HepG2 (cell line): ENCODE measurements around the gene GABBR2. TPM values are rescaled to one million over a fixed set of nuclear protein-coding genes. Genes with fewer than 3 reads are reported as not detected.

ENCODE experiments used
- ATAC-seq: fragments of 200-7000 bp; cut with Tn5 transposase; 3 replicates; pipeline ENCODE4 v1.9.1; 2020; ENCODE audit warnings: mild to moderate bottlenecking, moderate library complexity
- BruUV-seq: library from RNA; stranded (reverse); fragments of 400-500 nt; replicated peaks from 2 replicates; lab custom pipeline; 2021; lab: Mats Ljungman, UMichigan
- CTCF ChIA-PET: fragments of 300-600 bp; formaldehyde crosslinking; extraction: SDS; loops from one replicate; lab custom pipeline; 2021; ENCODE audit warnings: low total read pairs, inconsistent platforms, low intra/inter-chr PET ratio; lab: Yijun Ruan, JAX
- POLR2A ChIA-PET: fragments of 350-600 bp; sonication (Branson Sonifier 250); formaldehyde crosslinking; loops from one replicate; lab custom pipeline; 2020; ENCODE audit warnings: antibody characterized with exemption, inconsistent platforms; lab: Yijun Ruan, JAX
- DNase-seq: peaks from one replicate; pipeline ENCODE4 v3.0.0-alpha.2; 2015; ENCODE audit warnings: low spot score
- FAIRE-seq: peaks from 3 replicates; lab custom pipeline; 2011; peaks lifted over from hg19 to GRCh38; lab: Jason Lieb, UNC
- H2AFZ ChIP-seq: one replicate; pipeline ENCODE4 v1.6.1; 2011; ENCODE audit warnings: low read length, inconsistent platforms
- H3K27ac ChIP-seq: fragments of 300-600 bp; 3 replicates; pipeline ENCODE4 v1.8.0; 2011; ENCODE audit warnings: mixed run types, mild to moderate bottlenecking, mixed read lengths, low read length, inconsistent platforms; ENCODE audit not compliant: insufficient read depth; ENCODE audit errors: extremely low read length
- H3K27me3 ChIP-seq, 2 experiments: fragments of 200-600 bp in 1 of 2; 2 replicates in 1 of 2; 3 replicates in 1 of 2; pipeline versions ENCODE4 v1.6.0 to v1.8.0; 2011; ENCODE audit warnings: low read length in 2 of 2, mild to moderate bottlenecking in 2 of 2, moderate library complexity in 2 of 2, inconsistent platforms in 1 of 2; ENCODE audit not compliant: insufficient read depth in 2 of 2, control insufficient read depth in 1 of 2
- H3K36me3 ChIP-seq, 2 experiments: fragments of 200-600 bp in 1 of 2; replicated peaks in 1 of 2; 2 replicates in 1 of 2; 3 replicates in 1 of 2; pipeline versions ENCODE4 v1.5.1 to v1.8.0; 2011; ENCODE audit warnings: low read length in 2 of 2, inconsistent platforms in 1 of 2; ENCODE audit not compliant: insufficient read depth in 2 of 2, control insufficient read depth in 1 of 2
- H3K4me1 ChIP-seq: 2 replicates; pipeline ENCODE4 v1.5.1; 2012; ENCODE audit warnings: low read length, inconsistent platforms; ENCODE audit not compliant: insufficient read depth
- H3K4me2 ChIP-seq: 2 replicates; pipeline ENCODE4 v1.6.0; 2011; ENCODE audit warnings: low read depth, low read length, inconsistent platforms
- H3K4me3 ChIP-seq, 3 experiments: fragments of 200-600 bp in 1 of 3; sonication (generic), shearing (Covaris generic) in 1 of 3; replicated peaks in 1 of 3; 2 replicates each; pipeline ENCODE4 v1.5.1; 2011 to 2016; ENCODE audit warnings: low read length in 3 of 3, inconsistent platforms in 2 of 3, low read depth in 2 of 3, mild to moderate bottlenecking in 2 of 3, control low read depth in 1 of 3, mixed read lengths in 1 of 3; ENCODE audit not compliant: insufficient read depth in 1 of 3
- H3K79me2 ChIP-seq: one replicate; pipeline ENCODE4 v1.6.1; 2011; ENCODE audit warnings: low read length, inconsistent platforms; ENCODE audit not compliant: insufficient read depth
- H3K9ac ChIP-seq: 2 replicates; pipeline ENCODE4 v1.6.0; 2011; ENCODE audit warnings: mild to moderate bottlenecking, low read depth, low read length, inconsistent platforms; ENCODE audit not compliant: insufficient read depth
- H3K9me3 ChIP-seq: 2 replicates; pipeline ENCODE4 v1.5.1; 2012; ENCODE audit warnings: mild to moderate bottlenecking, low read length
- H4K20me1 ChIP-seq: 2 replicates; pipeline ENCODE4 v1.6.0; 2011; ENCODE audit warnings: inconsistent platforms, mild to moderate bottlenecking, low read length, moderate library complexity; ENCODE audit not compliant: insufficient read depth
- CBFB ChIP-seq: sonication (generic); formaldehyde crosslinking; IDR thresholded peaks from 2 replicates; pipeline ENCODE4 v1.4.0; 2020; ENCODE audit warnings: missing genetic modification reagents
- HDAC2 ChIP-seq: sonication (generic); formaldehyde crosslinking; IDR thresholded peaks from 2 replicates; pipeline ENCODE4 v1.4.0; 2020; ENCODE audit warnings: missing genetic modification reagents
- KMT2A ChIP-seq: sonication (generic); formaldehyde crosslinking; IDR thresholded peaks from 2 replicates; pipeline ENCODE4 v1.4.0; 2020; ENCODE audit warnings: missing genetic modification reagents
- MEIS1 ChIP-seq: sonication (generic); formaldehyde crosslinking; IDR thresholded peaks from 2 replicates; pipeline ENCODE4 v1.9.0; 2021; ENCODE audit warnings: mild to moderate bottlenecking, missing genetic modification reagents, moderate library complexity, borderline replicate concordance
- MTA3 ChIP-seq: sonication (generic); formaldehyde crosslinking; IDR thresholded peaks from 2 replicates; pipeline ENCODE4 v1.4.0; 2020; ENCODE audit warnings: missing genetic modification reagents
- PTBP1 ChIP-seq: fragments of 200-400 bp; formaldehyde crosslinking; IDR thresholded peaks from 2 replicates; pipeline ENCODE4 v1.6.1; 2018; ENCODE audit warnings: low read length, low read depth; ENCODE audit not compliant: poor library complexity, severe bottlenecking
- RBAK ChIP-seq: sonication (generic); formaldehyde crosslinking; IDR thresholded peaks from 2 replicates; pipeline ENCODE4 v1.5.1; 2020; ENCODE audit warnings: mild to moderate bottlenecking, missing genetic modification reagents
- RBM39 ChIP-seq: fragments of 200-400 bp; formaldehyde crosslinking; IDR thresholded peaks from one replicate; pipeline ENCODE4 v1.6.1; 2018; ENCODE audit warnings: antibody characterized with exemption, mild to moderate bottlenecking, low read depth, low read length; ENCODE audit not compliant: poor library complexity, severe bottlenecking
- SMAD9 ChIP-seq: sonication (generic); formaldehyde crosslinking; IDR thresholded peaks from 2 replicates; pipeline ENCODE4 v1.5.1; 2020; ENCODE audit warnings: mild to moderate bottlenecking, missing genetic modification reagents
- SRSF4 ChIP-seq: fragments of 200-400 bp; formaldehyde crosslinking; IDR thresholded peaks from one replicate; pipeline ENCODE4 v1.6.1; 2018; ENCODE audit warnings: mild to moderate bottlenecking, low read depth, low read length, moderate library complexity; ENCODE audit not compliant: poor library complexity, severe bottlenecking
- ZNF549 ChIP-seq: sonication (generic); formaldehyde crosslinking; IDR thresholded peaks from 2 replicates; pipeline ENCODE4 v1.5.0; 2020; ENCODE audit warnings: missing genetic modification reagents
- WGBS: methylation state at CpG from one replicate; pipeline ENCODE4 v1.1.6; 2017; ENCODE audit warnings: low lambda C conversion rate; 5-methylcytosine and 5-hydroxymethylcytosine counted together
- in situ Hi-C: cut with HindIII; loops from 2 replicates; pipeline ENCODE4 v1.10.0; 2017; ENCODE audit warnings: low pct_unique_long_range_greater_than_20kb; ENCODE audit not compliant: extremely low pct_ligation_motif_present
- intact Hi-C: fragments of 100-400 bp; cut with micrococcal nuclease; formaldehyde crosslinking; loops from one replicate; pipeline ENCODE4 v1.10.0; 2022; ENCODE audit not compliant: unreplicated experiment
- polyA plus RNA-seq, 8 experiments: library from polyadenylated mRNA; depleted of rRNA in 3 of 8; stranded (reverse) in 7 of 8; unstranded in 1 of 8; fragments of >200 nt; fragmentation: Illumina TruSeq in 4 of 8; extraction: Trizol in 4 of 8; gene quantifications; 2 replicates each; pipeline versions ENCODE4 v1.2.1 to v1.2.3, GENCODE V29; 2011 to 2016; ENCODE audit warnings: low read depth in 4 of 8, missing spikeins in 1 of 8, mixed read lengths in 1 of 8; ENCODE audit not compliant: insufficient read depth in 1 of 8
- total RNA-seq, 5 experiments: library from RNA; depleted of rRNA; stranded (reverse); fragments of >200 nt; fragmentation: Illumina TruSeq; extraction: Trizol; gene quantifications; 2 replicates each; pipeline ENCODE4 v1.2.3, GENCODE V29; 2016; ENCODE audit warnings: low read depth in 1 of 5
- TF ChIP-seq, protein P1 (sequence below): sonication (generic); formaldehyde crosslinking; IDR thresholded peaks from 2 replicates; pipeline ENCODE4 v1.4.0; 2020; ENCODE audit warnings: missing genetic modification reagents

GABBR2 gene
- total and polyA plus RNA-seq, 2 of the 13 experiments (the other 11 are each of a cell fraction or from before 2014, with no cell fraction given): 0.02 TPM; not detected in 1

DNA sequence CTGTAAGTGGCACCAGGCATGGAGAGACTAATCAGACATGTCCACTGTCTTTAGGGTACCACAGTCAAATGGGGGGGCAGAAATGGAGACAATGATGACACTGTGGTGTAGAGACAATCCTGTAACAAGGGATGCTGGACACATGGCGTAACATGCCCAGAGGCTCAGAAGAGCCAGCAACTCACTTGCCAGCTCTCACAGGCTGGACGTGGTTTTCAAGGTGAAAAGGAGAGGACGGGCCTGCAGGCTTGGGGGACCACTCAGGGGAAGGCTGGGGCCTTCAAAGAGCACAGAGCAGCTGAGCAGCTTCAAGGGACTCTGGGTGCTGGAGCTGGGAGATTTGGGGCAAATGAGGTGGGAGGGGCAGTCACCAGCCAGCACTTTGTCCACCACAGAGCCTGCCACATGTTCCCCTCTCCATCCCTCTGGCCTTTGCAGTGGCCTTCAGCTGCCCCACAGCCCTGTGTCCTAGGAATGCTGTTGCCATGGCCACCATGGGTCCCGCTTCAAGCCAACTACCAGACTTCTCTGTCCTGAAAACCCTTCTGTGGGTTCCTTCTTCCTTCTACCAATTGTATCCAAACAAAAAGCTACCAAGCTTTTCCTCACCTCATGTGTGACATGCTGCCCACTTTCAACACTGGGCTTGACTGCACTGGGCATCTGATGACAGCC, 140.4 kb downstream of the GABBR2 start:
- in situ Hi-C loops (no loop called here), intact Hi-C loops (no loop called here)
- no peak overlapping the region for H3K4me3 ChIP-seq
- no peaks in the 10 kb centered on the region for H3K9me3 ChIP-seq
- H3K9ac ChIP-seq: no peak overlapping the region
- H2AFZ ChIP-seq: no peak overlapping the region
- no peaks in the 10 kb centered on the region for H4K20me1 ChIP-seq
- no peak overlapping the region for H3K27ac ChIP-seq
- H3K4me1 ChIP-seq: no peaks in the 10 kb centered on the region
- H3K27me3 ChIP-seq: peaks cover 1 to 5% of the 10 kb centered on the region in 2 experiments; a peak in 2 of 5 replicates
- ChIA-PET POLR2A (no interaction called here), CTCF (no interaction called here)
- H3K4me2 ChIP-seq: no peak overlapping the region
- BruUV-seq: no TSS peak
- TF ChIP-seq SRSF4: no peak
- no peaks in the 10 kb centered on the region for H3K79me2 ChIP-seq
- FAIRE-seq (no peak), ATAC-seq (no peak), DNase-seq (no peak)
- WGBS: 0% methylated on average over 2 of the region's 4 CpGs
- no peaks in the 10 kb centered on the region for H3K36me3 ChIP-seq

DNA sequence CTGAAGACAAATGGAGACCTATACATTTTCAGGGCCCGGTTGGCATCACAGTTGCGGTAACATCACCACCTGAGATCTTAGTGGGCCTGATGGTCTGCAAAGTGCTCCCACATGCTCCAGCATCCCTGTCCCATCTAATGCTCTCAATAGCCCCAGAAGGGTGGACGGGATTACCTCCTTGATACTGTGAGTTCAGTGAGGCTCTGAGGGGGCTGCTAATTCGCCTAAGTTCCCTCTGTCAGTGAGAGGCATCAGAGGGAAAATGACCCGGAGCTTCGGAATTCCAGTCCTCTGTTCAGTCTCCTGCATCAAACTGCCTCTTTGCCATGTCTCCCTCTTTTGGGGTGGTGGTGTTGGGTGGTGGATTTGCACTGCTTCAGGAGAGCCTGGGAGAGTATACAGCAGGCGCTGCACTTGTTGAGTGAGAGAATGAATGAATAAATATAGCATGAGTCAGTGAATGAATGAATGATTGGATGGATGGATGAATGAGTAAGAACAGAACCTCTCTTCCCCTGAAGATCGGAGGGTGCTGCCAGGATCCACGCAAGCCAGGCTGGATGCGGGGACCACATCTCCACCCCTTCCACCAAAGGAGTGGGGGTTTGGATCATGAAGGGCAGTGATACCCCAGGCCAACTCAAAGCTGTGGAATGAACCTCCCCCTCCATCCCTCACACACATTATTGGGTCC, 141.0 kb downstream of the GABBR2 start:
- DNase-seq: no peak
- no TSS peak for BruUV-seq
- Histone ChIP-seq H4K20me1 (no peaks in the 10 kb centered on the region), H3K4me2 (no peak overlapping the region), H3K4me1 (no peaks in the 10 kb centered on the region), H3K27me3 (peaks cover 1 to 5% of the 10 kb centered on the region in 2 experiments; a peak in 2 of 5 replicates), H3K9me3 (no peaks in the 10 kb centered on the region), H3K9ac (no peak overlapping the region), H3K79me2 (no peaks in the 10 kb centered on the region), H2AFZ (no peak overlapping the region), H3K36me3 (no peaks in the 10 kb centered on the region), H3K4me3 (no peak overlapping the region), H3K27ac (no peak overlapping the region)
- no peak for ATAC-seq
- ChIA-PET POLR2A (no interaction called here), CTCF (no interaction called here)
- intact Hi-C loops (no loop called here), in situ Hi-C loops (no loop called here)
- TF ChIP-seq CBFB (CRISPR knock-in tag): no peak
- no peak for TF ChIP-seq MEIS1 (CRISPR knock-in tag)
- TF ChIP-seq RBM39: no peak
- no peak for TF ChIP-seq RBAK (CRISPR knock-in tag)
- no peak for TF ChIP-seq HDAC2
- TF ChIP-seq SMAD9 (CRISPR knock-in tag): no peak
- TF ChIP-seq, protein P1, sequence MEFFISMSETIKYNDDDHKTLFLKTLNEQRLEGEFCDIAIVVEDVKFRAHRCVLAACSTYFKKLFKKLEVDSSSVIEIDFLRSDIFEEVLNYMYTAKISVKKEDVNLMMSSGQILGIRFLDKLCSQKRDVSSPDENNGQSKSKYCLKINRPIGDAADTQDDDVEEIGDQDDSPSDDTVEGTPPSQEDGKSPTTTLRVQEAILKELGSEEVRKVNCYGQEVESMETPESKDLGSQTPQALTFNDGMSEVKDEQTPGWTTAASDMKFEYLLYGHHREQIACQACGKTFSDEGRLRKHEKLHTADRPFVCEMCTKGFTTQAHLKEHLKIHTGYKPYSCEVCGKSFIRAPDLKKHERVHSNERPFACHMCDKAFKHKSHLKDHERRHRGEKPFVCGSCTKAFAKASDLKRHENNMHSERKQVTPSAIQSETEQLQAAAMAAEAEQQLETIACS: no peak
- no peak for TF ChIP-seq KMT2A (CRISPR knock-in tag)
- no peak for TF ChIP-seq ZNF549
- no peak for TF ChIP-seq MTA3 (CRISPR knock-in tag)
- TF ChIP-seq PTBP1: no peak
- 49% methylated on average over 10 of the region's 10 CpGs for WGBS
- no peak for FAIRE-seq
